IMR-90 (cell line): Measurements from ENCODE around the gene BCL2L13.

Experiments
- BHLHE40 ChIP-seq: fragments of 150-350 bp; IDR thresholded peaks from 2 replicates; pipeline ENCODE4 v1.6.1; 2016; ENCODE audit warnings: mild to moderate bottlenecking, low read depth, low read length
- CHD1 ChIP-seq: IDR thresholded peaks from 2 replicates; pipeline ENCODE4 v1.6.1; 2012; ENCODE audit warnings: low read depth, low read length, improper control_type of control experiment
- CTCF ChIP-seq: conservative IDR thresholded peaks from 2 replicates; pipeline ENCODE4 v1.5.1; 2012; ENCODE audit warnings: mild to moderate bottlenecking, low read depth, low read length, improper control_type of control experiment
- ELK1 ChIP-seq: fragments of 150-350 bp; IDR thresholded peaks from 2 replicates; pipeline ENCODE4 v1.6.1; 2016; ENCODE audit warnings: low read depth, mild to moderate bottlenecking, low read length, moderate library complexity, borderline replicate concordance
- FOS ChIP-seq: fragments of 150-350 bp; IDR thresholded peaks from 2 replicates; pipeline ENCODE4 v1.6.1; 2016; ENCODE audit warnings: low read depth, low read length
- MXI1 ChIP-seq: IDR thresholded peaks from 2 replicates; pipeline ENCODE4 v1.6.1; 2012; ENCODE audit warnings: low read depth, mild to moderate bottlenecking, low read length, moderate library complexity, borderline replicate concordance
- NFE2L2 ChIP-seq: fragments of 150-350 bp; IDR thresholded peaks from 2 replicates; pipeline ENCODE4 v1.6.1; 2016; ENCODE audit warnings: low read depth, mild to moderate bottlenecking, low read length
- SMC3 ChIP-seq: fragments of 150-350 bp; IDR thresholded peaks from 2 replicates; pipeline ENCODE4 v1.6.1; 2016; ENCODE audit warnings: low read depth, mild to moderate bottlenecking, antibody characterized with exemption, low read length, moderate library complexity

- no peak for TF ChIP-seq CTCF
- no peak for TF ChIP-seq ELK1
- no peak for TF ChIP-seq NFE2L2
- TF ChIP-seq SMC3 = no peak
- TF ChIP-seq MXI1 = no peak
- no peak for TF ChIP-seq FOS
- TF ChIP-seq BHLHE40 = no peak
- TF ChIP-seq CHD1 = no peak
These were observed 69.0 kb downstream of the BCL2L13 start for GRCh38 chr22:17707526-17707925.
